KOPT-K1 (cell line): ENCODE measurements around the gene VLDLR.

Source experiments
- H3K27ac ChIP-seq: fragments of 200-600 bp; sonication (generic); 2 replicates; pipeline ENCODE4 v1.5.1; 2016; ENCODE audit warnings: antibody characterized with exemption, mild to moderate bottlenecking, low read depth, low read length; ENCODE audit not compliant: poor library complexity, severe bottlenecking
- H3K36me3 ChIP-seq: fragments of 200-600 bp; sonication (generic); 2 replicates; pipeline ENCODE4 v1.5.1; 2017; ENCODE audit warnings: antibody characterized with exemption, mild to moderate bottlenecking, low read length, moderate library complexity; ENCODE audit not compliant: insufficient read depth
- H3K9me3 ChIP-seq: fragments of 200-600 bp; sonication (generic); 2 replicates; pipeline ENCODE4 v1.5.1; 2017; ENCODE audit warnings: antibody characterized with exemption, low read length, mild to moderate bottlenecking; ENCODE audit not compliant: insufficient read depth, poor library complexity, severe bottlenecking

VLDLR gene

DNA sequence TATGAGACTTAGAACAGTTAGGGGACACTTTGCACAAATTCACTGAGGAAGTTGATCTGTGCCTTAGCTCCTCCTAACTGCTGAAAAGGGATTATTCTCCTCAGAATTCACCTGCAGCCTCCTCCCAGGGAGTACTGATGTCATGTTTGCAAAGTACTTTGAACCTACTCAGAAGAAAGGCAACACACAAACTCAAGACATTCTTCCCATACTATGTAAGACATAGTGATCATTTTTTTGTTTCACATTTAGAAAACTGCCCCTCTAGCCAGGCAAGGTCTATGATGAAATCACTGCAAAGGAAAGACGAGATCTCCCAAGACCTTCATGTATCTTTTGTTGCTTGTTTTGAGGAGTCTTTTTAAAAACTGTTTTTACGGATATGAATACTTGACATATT lies 10.6 kb upstream of the VLDLR start:
- H3K9me3 ChIP-seq, result no peaks in the 10 kb centered on the region
- no peaks in the 10 kb centered on the region for H3K36me3 ChIP-seq
- H3K27ac ChIP-seq, result no peak overlapping the region

DNA sequence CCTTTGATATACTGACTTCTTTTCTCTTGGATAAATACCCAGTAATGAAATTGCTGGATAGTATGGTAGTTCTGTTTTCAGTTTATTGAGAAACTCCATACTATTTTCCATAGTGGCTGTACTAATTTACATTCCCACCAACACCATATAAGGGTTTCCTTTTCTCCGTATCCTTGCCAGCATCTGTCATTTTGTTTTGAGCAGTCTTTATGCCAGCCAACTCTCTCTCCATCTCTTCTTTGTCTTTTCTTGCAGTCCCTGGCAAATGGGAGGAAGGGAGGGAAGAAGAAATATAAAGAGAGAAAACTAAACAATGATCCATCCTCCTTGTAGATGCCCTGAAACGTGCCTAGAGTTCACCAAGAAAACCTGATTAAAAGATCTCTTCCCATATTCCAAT lies 9.6 kb upstream of the VLDLR start:
- no peaks in the 10 kb centered on the region for H3K36me3 ChIP-seq
- no peak overlapping the region for H3K27ac ChIP-seq
- no peaks in the 10 kb centered on the region for H3K9me3 ChIP-seq

DNA sequence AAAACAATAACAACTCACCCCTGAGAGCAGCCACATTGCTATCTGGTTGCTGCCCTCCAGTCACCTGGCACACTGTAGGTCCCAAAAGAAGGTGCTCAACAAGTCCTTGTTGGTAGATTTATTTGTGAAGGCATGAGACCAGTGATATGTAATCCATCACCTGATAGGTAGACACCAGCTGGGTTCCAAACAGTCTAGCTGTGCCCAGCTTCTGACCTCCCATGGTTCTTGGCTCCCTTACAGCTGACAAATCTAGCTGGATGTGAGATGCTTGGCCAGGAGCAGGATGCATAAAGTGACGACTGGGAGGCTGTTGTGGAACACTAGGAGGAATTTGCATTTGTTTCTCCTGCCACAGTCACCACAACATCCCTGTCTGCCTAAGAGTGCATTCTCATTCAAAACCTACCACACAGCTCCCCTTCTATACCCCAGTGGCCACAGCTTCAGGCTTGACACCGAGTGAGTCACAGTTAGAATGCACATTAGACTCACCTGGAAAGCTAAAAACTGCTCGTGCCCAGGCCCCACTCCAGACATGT lies 7.8 kb upstream of the VLDLR start:
- Histone ChIP-seq H3K36me3 (no peaks in the 10 kb centered on the region), H3K27ac (no peak overlapping the region)

DNA sequence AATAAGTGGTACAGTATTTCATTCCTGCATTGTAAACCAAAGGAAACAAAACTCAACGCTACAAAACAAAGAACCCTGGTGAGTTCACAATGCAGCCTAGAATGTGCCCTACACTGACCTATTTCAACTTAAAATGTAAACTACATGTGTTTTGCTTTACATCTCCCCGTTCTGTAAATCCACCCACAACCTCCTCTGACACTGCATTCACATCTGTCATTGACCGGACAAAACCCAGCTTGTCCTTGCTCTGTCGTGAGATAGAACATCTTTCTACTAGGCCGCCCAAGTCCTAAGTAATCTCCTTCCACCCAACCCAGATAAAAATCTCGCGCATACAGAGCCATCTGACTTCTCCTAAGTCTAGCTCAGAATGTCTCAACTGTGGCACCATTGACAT lies 6.1 kb upstream of the VLDLR start:
- no peaks in the 10 kb centered on the region for H3K36me3 ChIP-seq
- H3K27ac ChIP-seq, result no peak overlapping the region
- H3K9me3 ChIP-seq, result no peaks in the 10 kb centered on the region

More for the DNA sequence above, 7.8 kb upstream of the VLDLR start:
- no peaks in the 10 kb centered on the region for H3K9me3 ChIP-seq

DNA sequence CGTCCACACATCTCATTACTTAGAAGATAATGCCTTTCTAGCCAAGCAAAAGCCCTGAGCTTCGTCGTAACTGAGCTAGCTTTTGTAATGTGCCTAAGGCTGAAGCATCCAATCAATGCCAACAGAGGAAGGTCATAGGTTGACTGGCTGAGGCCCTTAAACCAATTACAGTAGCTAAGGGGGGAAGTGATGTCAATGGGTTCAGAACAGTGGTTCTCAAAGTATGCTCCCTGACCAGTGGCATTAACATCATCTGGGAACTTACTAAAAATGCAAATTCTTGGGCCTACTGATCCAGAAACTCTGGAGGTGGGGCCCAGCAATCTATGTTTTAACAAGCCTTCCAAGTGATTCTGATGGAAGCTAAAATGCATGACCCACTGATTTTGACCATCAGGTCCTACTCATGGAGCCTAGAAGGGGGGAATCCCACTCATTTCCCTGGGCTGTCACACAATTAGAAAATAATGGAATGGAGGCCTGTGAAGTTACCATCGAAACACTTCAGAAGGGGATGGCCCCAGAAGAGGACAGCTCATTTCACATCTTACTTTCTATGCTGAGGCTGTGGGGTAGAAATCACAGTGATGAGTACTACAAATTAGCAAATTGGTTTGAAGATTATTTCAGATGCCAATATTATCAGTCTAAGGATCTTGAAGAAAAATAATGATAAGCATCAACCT lies 4.8 kb upstream of the VLDLR start:
- Histone ChIP-seq H3K36me3 (no peaks in the 10 kb centered on the region), H3K9me3 (no peaks in the 10 kb centered on the region), H3K27ac (no peak overlapping the region)

DNA sequence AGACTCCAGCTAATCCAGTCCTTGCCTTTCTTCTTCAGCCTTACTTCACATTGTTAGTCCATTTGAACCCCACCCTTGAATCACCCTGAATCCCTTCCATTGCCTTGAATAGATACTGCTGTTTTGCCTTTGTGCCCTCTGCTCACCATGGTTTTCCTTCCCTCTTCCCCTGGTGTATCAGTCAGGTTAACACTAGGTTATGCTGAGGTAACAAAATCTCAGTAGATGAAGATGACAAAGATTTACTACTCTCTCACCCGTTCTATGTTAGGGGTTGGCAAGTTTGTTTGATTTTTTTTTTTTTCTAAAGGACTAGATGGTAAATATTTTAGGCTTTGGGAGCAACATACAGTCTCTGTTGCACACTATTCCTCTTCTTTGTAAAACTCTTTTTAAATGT lies 3.3 kb upstream of the VLDLR start:
- Histone ChIP-seq H3K27ac (no peak overlapping the region), H3K9me3 (no peaks in the 10 kb centered on the region), H3K36me3 (no peaks in the 10 kb centered on the region)

DNA sequence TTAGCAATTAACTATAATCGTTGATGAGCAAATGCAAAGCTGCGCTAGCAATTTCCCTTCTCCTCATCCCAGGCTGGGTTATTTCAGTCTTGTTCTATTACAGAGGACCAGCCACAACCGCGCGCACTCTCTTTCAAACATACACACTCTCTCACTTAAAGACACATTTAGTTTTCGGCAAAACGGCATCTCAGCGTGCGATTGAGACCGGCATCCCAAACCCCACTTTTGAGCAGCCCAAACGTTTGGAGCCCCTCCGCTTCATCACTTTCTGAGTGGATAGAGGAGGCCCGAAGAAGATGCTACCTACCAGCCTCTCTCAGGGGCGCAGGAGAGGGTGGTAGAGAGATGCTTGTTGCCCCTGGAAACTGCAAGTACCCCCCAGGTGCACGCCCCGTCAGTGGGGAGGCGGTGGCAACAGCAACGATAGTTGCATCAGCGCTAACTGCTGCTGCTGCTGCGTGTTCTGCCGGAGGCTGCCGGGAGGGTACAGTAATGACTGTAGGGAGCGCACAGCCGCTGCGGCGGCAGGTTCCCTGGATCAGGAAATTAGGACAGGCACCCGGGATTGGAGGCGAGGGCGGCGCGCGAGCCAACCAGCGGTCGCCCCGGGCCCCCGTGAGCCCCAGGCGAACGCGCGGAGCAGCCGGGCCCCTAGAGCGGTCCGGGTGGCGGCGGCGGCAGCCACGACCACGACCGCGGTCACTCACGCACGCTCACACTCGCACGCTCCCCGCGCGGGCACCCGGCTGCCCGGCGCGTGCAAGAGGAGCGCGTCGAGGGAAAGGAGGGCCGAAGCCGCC lies 467 bp upstream of the VLDLR start:
- Histone ChIP-seq H3K9me3 (no peaks in the 10 kb centered on the region), H3K27ac (no peak overlapping the region), H3K36me3 (no peaks in the 10 kb centered on the region)

DNA sequence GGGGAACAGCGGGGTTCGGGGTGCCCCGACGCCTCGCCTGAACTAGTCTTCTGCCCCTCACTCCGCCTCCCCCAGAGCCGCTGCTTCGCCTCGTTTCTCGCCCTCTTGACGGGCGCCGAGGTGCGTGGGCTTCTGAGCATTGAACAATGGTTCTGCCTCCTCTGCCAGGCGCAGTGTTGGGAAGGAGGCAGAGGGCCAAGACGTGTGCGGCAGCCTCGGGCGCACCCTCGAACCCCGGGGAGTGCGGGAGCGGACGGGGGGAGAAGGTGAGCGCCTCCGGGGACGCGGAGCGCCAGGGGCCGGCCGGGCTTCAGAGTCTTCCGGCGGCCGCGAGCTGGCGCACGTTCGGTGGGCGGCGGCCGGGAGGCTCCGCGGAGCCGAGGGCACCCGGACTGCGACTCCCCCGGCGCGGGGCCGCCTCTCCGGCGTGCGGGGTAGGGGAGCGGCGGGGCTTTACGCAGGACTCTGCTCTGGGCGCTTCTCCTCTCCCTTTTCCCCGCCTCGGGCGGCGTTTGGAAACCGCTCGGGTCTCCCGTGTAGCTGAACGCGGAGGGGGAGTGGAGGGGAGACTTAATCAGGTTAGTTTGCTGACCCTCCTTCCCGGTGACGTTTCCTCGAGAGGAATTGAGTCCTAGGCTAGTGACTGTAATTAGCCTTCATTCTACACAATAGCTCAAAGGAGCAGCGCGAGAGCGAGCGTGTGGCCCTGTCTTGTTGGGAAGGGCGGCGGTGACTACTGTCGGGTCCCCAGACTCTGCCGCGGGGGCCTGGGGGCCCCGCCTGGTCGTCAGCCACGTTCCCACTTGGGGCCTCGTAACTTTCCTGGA lies 1.1 kb downstream of the VLDLR start:
- no peak overlapping the region for H3K27ac ChIP-seq
- no peaks in the 10 kb centered on the region for H3K36me3 ChIP-seq
- H3K9me3 ChIP-seq, result no peaks in the 10 kb centered on the region

DNA sequence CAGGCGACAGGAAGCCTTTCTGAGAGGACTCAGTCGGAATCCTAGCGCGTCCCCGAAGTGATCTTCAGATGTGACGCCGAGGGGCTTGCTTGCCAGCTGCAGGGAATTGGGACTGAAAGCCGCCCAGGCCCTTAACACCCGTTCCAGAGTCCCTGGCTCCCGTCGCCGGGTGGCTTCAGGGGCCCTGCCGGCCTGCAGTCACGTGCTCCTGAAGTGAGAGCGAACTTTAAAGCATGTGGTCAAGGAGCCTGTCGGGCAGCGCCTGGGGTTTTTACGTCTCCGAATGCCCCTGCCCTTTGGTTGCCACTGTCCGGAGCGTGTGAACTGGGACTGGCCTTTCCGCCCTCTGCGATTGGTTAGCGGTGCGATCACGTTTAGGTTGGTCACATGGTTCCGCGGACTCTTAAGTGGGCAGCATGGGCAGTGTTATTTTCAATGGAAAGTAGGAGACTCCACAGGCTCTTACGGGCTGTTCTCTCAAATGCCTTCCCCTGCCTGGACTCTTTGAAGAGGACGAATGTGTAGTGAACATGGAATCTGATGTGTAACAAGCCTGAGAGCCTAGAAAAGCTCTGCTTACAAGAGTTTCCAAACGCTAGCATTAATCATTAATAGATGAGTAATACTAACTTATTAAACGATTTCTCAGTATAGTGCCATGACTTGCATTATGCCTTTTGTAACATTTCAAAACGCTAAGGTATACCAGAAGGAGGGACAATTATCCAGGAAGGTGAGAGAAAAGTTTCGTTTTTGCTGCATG lies 1.9 kb downstream of the VLDLR start:
- H3K27ac ChIP-seq, result no peak overlapping the region
- H3K9me3 ChIP-seq, result no peaks in the 10 kb centered on the region
- no peaks in the 10 kb centered on the region for H3K36me3 ChIP-seq

DNA sequence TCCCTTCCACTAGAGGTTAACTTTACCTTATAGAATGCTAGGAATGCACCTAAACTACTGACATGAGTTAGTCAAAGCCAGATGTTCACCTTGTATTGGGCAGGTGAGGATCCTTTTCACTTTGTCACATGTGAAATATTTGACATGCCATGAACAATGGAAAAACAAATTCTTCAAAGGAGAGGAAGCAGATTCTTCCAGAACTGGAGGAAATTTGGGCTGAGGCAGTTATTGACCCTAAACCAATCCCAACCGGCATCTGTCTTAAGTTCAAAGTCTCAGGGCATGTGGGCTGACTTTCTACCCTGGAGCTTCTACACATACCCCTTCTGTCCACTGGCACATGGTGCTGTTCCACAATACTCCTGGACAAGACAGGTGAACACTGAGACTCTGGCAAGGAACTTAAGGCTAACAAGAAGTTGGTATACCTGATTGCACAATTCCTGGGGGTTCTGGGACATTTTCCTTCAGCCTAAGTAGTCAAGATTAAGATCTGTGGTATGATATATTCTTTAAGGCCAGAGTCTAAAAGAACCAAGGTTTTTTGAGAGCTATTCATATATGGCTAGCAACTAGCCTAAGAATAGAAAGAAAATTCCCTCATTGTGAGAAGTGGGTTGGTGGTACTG lies 2.6 kb downstream of the VLDLR start:
- Histone ChIP-seq H3K36me3 (no peaks in the 10 kb centered on the region), H3K27ac (no peak overlapping the region), H3K9me3 (no peaks in the 10 kb centered on the region)

DNA sequence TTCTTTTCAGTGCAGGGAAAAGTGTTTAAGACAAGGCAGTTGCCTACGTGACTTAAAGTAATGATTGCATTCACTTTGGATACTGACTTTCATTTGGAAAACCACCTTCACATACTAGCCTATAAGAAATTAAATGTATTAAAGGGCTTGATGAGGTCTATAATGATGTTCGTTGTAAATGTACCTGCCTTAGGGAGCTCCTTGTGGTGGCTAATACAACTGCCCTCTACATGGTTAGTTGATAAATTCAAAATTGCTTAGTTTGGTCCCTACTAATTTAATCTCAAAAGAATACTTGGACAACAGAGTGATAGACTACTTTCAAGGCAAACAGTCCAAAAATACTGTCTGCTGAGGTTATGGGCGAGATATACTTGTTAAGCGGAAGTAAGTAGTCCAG lies 3.8 kb downstream of the VLDLR start:
- no peaks in the 10 kb centered on the region for H3K36me3 ChIP-seq
- no peak overlapping the region for H3K27ac ChIP-seq
- no peaks in the 10 kb centered on the region for H3K9me3 ChIP-seq

DNA sequence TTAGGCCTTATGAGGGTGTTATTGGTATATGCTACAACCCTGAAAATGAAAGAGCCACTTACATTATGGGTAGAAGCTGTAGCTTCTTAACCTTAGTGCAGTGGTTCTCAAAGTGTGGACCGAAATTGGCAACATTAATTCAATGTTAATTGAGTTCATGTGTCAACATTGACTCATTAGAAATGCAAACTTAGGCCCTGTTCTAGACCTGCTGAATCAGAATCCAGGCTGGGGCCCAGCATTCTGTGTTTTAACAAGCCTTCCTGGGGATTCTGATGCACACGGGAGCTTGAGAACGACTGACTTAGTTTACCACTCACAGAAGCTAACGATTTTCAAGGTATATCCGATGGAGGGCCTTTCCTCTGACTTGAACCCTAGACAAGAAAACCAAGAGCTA lies 7.3 kb downstream of the VLDLR start:
- no peaks in the 10 kb centered on the region for H3K9me3 ChIP-seq
- H3K36me3 ChIP-seq, result no peaks in the 10 kb centered on the region
- no peak overlapping the region for H3K27ac ChIP-seq

DNA sequence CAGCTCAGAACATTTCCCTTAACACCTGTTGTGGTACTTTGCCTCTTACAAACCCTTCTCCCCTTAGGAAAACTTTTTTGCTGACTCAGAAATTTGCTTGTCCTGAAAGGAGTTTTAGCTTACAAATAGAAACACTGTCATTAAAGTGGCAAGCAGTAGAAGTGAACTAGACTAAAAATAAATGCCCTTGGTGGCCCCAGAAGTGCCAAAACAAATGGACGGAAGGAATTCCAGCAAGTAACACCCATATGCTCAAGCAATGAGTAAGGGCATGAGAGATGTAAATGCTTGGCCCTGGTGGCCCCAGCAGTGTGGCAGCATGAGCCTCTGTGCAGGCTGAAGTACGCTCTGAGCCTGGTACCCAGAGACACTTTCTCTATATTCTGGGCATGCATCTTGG lies 8.6 kb downstream of the VLDLR start:
- H3K27ac ChIP-seq, result no peak overlapping the region
- H3K9me3 ChIP-seq, result no peaks in the 10 kb centered on the region

DNA sequence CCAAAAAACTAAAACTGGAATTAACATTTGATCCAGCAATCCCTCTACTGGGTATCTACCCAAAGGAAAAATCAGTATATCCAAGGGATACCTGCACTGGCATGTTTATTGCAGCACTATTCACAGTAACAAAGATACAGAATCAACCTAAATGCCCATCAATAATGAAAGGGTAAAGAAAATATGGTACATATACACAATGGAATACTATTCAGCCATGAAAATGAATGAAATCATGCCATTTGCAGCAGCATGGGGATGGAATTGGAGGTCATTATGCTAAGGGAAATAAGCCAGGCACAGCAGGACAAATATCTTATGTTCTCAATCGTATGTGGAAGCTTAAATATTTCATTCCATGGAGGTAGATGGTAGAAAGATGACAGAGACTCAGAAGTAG lies 9.7 kb downstream of the VLDLR start:
- Histone ChIP-seq H3K27ac (no peak overlapping the region), H3K9me3 (no peaks in the 10 kb centered on the region), H3K36me3 (no peaks in the 10 kb centered on the region)

More for the DNA sequence above, 8.6 kb downstream of the VLDLR start:
- H3K36me3 ChIP-seq, result no peaks in the 10 kb centered on the region
